GM12873 (cell line): ENCODE data around the gene SFXN3.

Experiments used
- TF ChIP-seq, protein P1 (sequence below): IDR thresholded peaks from 2 replicates; pipeline ENCODE4 v1.5.1; 2012; ENCODE audit warnings: low read depth, mild to moderate bottlenecking, moderate library complexity, low read length, control low read depth; ENCODE audit not compliant: insufficient read depth; ENCODE audit errors: missing control alignments

SFXN3 gene

GRCh38 chr10:101001659-101002035, 29.4 kb upstream of the SFXN3 start:
- TF ChIP-seq, protein P1, sequence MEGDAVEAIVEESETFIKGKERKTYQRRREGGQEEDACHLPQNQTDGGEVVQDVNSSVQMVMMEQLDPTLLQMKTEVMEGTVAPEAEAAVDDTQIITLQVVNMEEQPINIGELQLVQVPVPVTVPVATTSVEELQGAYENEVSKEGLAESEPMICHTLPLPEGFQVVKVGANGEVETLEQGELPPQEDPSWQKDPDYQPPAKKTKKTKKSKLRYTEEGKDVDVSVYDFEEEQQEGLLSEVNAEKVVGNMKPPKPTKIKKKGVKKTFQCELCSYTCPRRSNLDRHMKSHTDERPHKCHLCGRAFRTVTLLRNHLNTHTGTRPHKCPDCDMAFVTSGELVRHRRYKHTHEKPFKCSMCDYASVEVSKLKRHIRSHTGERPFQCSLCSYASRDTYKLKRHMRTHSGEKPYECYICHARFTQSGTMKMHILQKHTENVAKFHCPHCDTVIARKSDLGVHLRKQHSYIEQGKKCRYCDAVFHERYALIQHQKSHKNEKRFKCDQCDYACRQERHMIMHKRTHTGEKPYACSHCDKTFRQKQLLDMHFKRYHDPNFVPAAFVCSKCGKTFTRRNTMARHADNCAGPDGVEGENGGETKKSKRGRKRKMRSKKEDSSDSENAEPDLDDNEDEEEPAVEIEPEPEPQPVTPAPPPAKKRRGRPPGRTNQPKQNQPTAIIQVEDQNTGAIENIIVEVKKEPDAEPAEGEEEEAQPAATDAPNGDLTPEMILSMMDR = no peak

DNA sequence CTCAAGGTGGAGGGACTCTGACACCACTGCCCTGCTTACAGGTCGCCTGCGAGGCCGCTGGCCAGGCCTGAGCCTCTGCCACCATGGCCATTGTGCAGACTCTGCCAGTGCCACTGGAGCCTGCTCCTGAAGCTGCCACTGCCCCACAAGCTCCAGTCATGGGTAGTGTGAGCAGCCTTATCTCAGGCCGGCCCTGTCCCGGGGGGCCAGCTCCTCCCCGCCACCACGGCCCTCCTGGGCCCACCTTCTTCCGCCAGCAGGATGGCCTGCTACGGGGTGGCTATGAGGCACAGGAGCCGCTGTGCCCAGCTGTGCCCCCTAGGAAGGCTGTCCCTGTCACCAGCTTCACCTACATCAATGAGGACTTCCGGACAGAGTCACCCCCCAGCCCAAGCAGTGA, 28.6 kb upstream of the SFXN3 start:
- TF ChIP-seq, protein P1 = no peak

- TF ChIP-seq, protein P1 = no peak
Measured at GRCh38 chr10:101003639-101004206, 27.3 kb upstream of the SFXN3 start.

- TF ChIP-seq, protein P1 = no peak
Measured at GRCh38 chr10:101005361-101005760, 25.7 kb upstream of the SFXN3 start.

- TF ChIP-seq, protein P1 = no peak
Measured at GRCh38 chr10:101005869-101006567, 25.0 kb upstream of the SFXN3 start.

- TF ChIP-seq, protein P1 = no peak
Measured at GRCh38 chr10:101006593-101007098, 24.4 kb upstream of the SFXN3 start.

- TF ChIP-seq, protein P1 = no peak
Measured at GRCh38 chr10:101007099-101007711, 23.8 kb upstream of the SFXN3 start.
